DOHH2 (cell line): ENCODE results near the gene GSK3B.

Source experiments
- EZH2phosphoT487 ChIP-seq: fragments of 200-600 bp; sonication (generic); IDR thresholded peaks from 2 replicates; pipeline ENCODE4 v1.6.1; 2017; ENCODE audit warnings: borderline replicate concordance, mild to moderate bottlenecking, antibody characterized with exemption, low read length, moderate library complexity, mixed read lengths
- TF ChIP-seq, protein P1 (sequence below): fragments of 200-600 bp; sonication (generic); IDR thresholded peaks from one replicate; pipeline ENCODE4 v1.5.1; 2014; ENCODE audit warnings: antibody characterized with exemption, mild to moderate bottlenecking, low read depth, low read length; ENCODE audit not compliant: poor library complexity, severe bottlenecking

DNA sequence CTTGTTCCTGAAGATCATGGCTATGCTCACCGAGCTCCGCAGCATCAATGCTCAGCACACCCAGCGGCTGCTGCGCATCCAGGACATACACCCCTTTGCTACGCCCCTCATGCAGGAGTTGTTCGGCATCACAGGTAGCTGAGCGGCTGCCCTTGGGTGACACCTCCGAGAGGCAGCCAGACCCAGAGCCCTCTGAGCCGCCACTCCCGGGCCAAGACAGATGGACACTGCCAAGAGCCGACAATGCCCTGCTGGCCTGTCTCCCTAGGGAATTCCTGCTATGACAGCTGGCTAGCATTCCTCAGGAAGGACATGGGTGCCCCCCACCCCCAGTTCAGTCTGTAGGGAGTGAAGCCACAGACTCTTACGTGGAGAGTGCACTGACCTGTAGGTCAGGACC lies 277.2 kb downstream of the GSK3B start:
- TF ChIP-seq, protein P1, sequence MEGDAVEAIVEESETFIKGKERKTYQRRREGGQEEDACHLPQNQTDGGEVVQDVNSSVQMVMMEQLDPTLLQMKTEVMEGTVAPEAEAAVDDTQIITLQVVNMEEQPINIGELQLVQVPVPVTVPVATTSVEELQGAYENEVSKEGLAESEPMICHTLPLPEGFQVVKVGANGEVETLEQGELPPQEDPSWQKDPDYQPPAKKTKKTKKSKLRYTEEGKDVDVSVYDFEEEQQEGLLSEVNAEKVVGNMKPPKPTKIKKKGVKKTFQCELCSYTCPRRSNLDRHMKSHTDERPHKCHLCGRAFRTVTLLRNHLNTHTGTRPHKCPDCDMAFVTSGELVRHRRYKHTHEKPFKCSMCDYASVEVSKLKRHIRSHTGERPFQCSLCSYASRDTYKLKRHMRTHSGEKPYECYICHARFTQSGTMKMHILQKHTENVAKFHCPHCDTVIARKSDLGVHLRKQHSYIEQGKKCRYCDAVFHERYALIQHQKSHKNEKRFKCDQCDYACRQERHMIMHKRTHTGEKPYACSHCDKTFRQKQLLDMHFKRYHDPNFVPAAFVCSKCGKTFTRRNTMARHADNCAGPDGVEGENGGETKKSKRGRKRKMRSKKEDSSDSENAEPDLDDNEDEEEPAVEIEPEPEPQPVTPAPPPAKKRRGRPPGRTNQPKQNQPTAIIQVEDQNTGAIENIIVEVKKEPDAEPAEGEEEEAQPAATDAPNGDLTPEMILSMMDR, result no peak
- no peak for TF ChIP-seq EZH2phosphoT487
